Measurements from ENCODE around the gene BID. TPM values are rescaled to one million over a fixed set of nuclear protein-coding genes. Genes with fewer than 3 reads are reported as not detected.

BID gene
- total RNA-seq, 1 experiment from 2014 or later = 23.2 TPM

- no peaks in the 10 kb centered on the region for H3K4me1 Mint-ChIP-seq
- H3K27ac ChIP-seq (ENCODE audit: insufficient read length, low read depth, low read length) = no peak overlapping the region
- H3K9me3 Mint-ChIP-seq = no peaks in the 10 kb centered on the region
- no peaks in the 10 kb centered on the region for H3K4me1 ChIP-seq (ENCODE audit: insufficient read depth, low read length)
- no peaks in the 10 kb centered on the region for H3K79me1 ChIP-seq (ENCODE audit: insufficient read depth, low read depth, low read length, poor library complexity, severe bottlenecking)
- H2AFZ ChIP-seq (ENCODE audit: low read length) = no peak overlapping the region
- no peak overlapping the region for H2BK20ac ChIP-seq (ENCODE audit: low read depth, low read length, poor library complexity, severe bottlenecking)
- H3K23me2 ChIP-seq (ENCODE audit: insufficient read length, low read depth, low read length, poor library complexity, severe bottlenecking) = no peaks in the 10 kb centered on the region
- H3K79me2 ChIP-seq (ENCODE audit: insufficient read depth, low read length) = no peaks in the 10 kb centered on the region
- no peak overlapping the region for H3K4ac ChIP-seq (ENCODE audit: low read depth, low read length)
- peaks cover 4 to 23% (median 8%) of the 10 kb centered on the region in 3 experiments; a peak in 5 of 7 replicates for H3K36me3 Mint-ChIP-seq (ENCODE audit: insufficient read depth in 1 of 3, low read depth in 3 of 3)
- DNase-seq = no peak
- no peak overlapping the region for H3K56ac ChIP-seq (ENCODE audit: insufficient read length, low read depth, low read length)
- H4K8ac ChIP-seq (replicated peaks; ENCODE audit: insufficient read length, low read depth, low read length) = no peak overlapping the region
- no peaks in the 10 kb centered on the region for H3K27me3 ChIP-seq (ENCODE audit: insufficient read depth, low read length)
- no peaks in the 10 kb centered on the region for H3K9me3 ChIP-seq (ENCODE audit: control insufficient read depth, low read depth, low read length)
- H2BK5ac ChIP-seq (ENCODE audit: insufficient read length, low read length) = no peak overlapping the region
- H2AK5ac ChIP-seq (ENCODE audit: insufficient read length, low read length) = no peak overlapping the region
- H2BK12ac ChIP-seq (ENCODE audit: insufficient read length, low read depth, low read length) = no peak overlapping the region
- no peak overlapping the region for H3K23ac ChIP-seq (ENCODE audit: insufficient read length, low read depth, low read length)
- WGBS (ENCODE audit: extremely low coverage, insufficient read length, low lambda C conversion rate) = no CpG with 5 or more reads among the region's 4 CpGs
- no peak overlapping the region for H3K27ac Mint-ChIP-seq
- H3K18ac ChIP-seq (ENCODE audit: insufficient read length, low read depth, low read length) = no peak overlapping the region
- no peak overlapping the region for H2BK120ac ChIP-seq (ENCODE audit: low read depth, low read length, poor library complexity, severe bottlenecking)
- no peak overlapping the region for H3T11ph ChIP-seq (ENCODE audit: low read length)
- H4K91ac ChIP-seq (ENCODE audit: insufficient read length, low read depth, low read length) = no peak overlapping the region
- H3K4me2 ChIP-seq (ENCODE audit: insufficient read depth, insufficient read length, low read length) = no peak overlapping the region
- no peak overlapping the region for H3K9ac ChIP-seq (ENCODE audit: extremely low read depth, insufficient read length, low read length)
- H3K27me3 Mint-ChIP-seq (ENCODE audit: low read depth) = no peaks in the 10 kb centered on the region
- no peak overlapping the region for H4K5ac ChIP-seq (ENCODE audit: insufficient read length, low read depth, low read length)
- no peak for TF ChIP-seq CTCF (conservative IDR thresholded peaks at IDR 0.05)
- no peak overlapping the region for H3K4me3 Mint-ChIP-seq
- no peak overlapping the region for H3K14ac ChIP-seq (ENCODE audit: insufficient read depth, low read length)
- H2BK15ac ChIP-seq (ENCODE audit: low read depth, low read length) = no peak overlapping the region
- no peaks in the 10 kb centered on the region for H4K20me1 ChIP-seq (ENCODE audit: control insufficient read depth, insufficient read depth, insufficient read length)
Observed at GRCh38 chr22:17734187-17734586, 40.1 kb downstream of the BID start.

Measured in H9 (cell line).